GM21737 (cell line): ENCODE data around the gene OCIAD2.
"Not testable (repeated sequence)": the region's sequence is repeated elsewhere in the genome, so short reads cannot be mapped to it uniquely, and the experiment has no call there.

Experiments
- ATAC-seq: cut with Tn5 transposase; IDR thresholded peaks from one replicate; pipeline ENCODE4 v1.9.1; 2021; ENCODE audit warnings: mild to moderate bottlenecking, moderate library complexity; ENCODE audit not compliant: unreplicated experiment

Gene OCIAD2

DNA sequence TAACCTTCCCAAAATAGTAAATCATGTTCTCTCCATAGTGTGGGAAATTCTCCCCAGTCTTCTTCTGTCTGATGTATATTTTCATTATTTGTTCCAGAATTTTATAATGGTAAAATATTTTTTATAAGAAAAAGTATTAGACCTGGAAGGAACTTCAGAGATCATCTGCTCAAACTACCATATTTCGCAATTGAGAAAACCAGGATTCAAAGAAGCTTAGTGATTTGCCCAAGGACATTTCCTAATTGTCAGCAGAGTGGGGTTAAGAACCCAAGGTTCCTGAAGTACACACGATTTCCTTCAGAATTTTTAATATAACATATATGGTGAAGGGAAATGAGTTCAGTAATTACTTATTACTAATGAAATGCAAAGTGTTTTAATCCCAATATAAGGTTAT, 51.6 kb downstream of the OCIAD2 start:
- no peak for ATAC-seq

DNA sequence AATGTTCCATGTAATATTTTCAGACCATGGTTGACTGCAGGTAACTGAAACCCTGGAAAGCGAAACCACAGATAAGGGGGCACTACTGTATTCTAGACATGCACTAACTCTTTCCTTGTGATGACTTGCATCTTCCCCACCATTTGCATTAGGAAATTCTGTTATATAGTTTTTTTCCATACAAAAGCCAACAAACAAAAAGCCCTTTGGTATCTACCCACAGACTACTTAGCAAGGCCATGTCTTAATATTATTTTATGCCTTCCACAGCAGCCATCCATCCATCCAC, 52.2 kb downstream of the OCIAD2 start:
- ATAC-seq, result no peak

DNA sequence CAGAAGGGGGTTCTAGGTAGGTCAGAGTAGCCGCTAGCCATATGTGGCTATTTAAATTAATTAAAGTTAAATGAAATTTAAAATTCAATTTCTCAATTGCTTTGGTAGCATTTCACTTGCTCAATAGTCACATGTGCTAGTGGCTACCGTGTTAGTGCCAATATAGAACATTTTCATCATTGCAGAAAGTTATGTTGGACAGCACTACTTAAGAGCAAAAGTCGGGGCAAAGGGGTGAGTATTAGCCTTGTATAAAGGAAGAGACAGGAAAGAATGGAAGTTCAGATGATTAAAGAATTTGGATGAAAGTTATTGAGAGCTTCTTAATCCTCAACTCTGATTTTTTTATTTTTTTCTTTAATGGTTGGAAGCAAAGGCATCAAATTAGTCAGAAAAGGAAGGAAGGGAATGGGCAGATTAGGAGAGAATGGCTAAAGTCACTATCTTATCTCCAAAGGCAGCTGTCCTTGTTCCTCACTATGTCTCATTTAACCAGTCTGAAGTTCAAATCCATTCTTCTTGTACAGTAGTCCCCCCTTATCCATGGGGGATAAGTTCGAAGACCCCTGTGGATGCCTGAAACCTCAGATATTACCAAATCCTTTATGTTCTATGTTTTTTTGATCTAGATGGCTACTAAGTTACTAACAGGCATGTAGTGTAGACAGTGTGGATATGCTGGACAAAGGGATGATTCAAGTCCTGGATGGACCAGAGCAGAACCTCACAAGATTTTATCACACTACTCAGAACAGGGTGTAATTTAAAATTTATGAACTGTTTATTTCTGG, 52.8 kb downstream of the OCIAD2 start:
- ATAC-seq, result no peak

DNA sequence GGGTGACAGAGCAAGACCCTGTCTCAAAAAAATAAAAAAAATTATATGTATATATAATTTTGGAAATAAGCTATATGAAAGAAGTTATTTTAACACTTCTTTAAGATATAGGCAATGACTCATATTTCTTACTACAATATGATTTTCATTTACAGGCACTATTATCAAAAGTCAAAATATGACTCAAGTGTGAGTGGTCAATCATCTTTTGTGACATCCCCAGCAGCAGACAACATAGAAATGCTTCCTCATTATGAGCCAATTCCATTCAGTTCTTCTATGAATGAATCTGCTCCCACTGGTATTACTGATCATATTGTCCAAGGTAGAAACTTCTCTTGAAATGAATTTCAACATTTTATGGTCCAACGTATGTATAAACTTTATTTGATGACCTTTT, 54.9 kb downstream of the OCIAD2 start:
- no peak for ATAC-seq

DNA sequence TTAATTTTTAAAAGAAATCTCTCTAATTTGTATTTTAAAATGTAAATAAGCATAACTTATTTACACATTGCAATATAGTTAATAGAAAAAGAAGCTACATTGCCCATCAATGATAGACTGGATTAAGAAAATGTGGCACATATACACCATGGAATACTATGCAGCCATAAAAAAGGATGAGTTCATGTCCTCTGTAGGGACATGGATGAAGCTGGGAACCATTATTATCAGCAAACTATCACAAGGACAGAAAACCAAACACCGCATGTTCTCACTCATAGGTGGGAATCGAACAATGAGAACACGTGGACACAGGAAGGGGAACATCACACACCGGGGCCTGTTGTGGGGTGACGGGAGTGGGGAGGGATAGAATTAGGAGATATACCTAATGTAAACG, 57.8 kb downstream of the OCIAD2 start:
- not testable (repeated sequence) for ATAC-seq

DNA sequence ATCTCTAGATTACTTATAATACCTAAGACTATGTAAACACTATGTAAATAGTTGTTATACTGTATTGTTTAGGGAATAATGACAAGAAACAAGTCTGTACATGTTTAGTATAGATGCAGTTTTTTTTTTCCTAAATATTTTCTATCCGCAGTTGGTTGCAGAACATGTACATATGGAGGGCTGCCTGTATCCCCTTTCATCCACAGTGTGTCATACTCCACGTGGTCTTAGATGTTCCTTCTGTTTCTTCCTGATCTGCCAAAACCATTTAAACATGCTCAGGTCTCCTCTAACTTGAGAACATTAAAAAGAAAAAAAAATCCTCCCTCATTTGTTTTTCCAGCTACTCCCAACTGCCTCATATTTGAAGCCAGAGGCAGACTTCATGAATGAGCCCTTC, 61.7 kb downstream of the OCIAD2 start:
- no peak for ATAC-seq

DNA sequence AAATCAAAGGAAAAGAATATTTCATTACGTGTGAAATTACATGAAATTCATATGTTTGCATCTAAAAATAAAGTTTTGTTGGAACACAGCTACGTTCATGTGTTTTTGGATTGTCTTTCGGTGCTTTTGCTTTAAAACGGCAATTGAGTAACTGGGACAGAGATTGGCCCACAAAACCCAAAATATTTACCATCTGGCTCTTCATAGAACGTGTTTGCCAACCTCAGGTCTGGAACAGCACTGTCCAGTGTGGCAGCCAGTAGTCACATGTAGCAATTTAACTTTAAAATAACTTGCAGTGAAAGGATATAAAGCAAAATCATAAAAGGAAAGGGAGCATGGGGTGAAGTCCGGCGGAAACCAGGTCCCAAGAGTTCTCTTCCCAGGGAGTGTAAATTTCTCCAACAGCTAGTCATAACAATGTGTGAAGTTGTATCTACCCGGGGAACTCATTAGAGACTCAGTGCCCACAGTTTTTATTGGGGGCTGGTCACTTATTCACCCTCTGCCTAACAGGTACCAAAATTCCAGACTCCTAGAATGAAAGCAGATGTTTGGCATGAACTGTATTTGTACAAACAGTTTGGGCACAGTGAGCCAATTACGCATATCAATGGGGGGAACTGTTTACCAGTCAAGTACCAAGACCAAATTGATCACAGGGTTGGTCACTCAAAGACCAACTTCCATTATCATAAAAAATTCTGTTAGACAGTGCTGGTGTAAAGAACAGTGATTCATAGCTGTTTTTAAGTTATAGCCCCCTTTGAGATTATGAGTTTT, 65.3 kb downstream of the OCIAD2 start:
- ATAC-seq, result no peak

DNA sequence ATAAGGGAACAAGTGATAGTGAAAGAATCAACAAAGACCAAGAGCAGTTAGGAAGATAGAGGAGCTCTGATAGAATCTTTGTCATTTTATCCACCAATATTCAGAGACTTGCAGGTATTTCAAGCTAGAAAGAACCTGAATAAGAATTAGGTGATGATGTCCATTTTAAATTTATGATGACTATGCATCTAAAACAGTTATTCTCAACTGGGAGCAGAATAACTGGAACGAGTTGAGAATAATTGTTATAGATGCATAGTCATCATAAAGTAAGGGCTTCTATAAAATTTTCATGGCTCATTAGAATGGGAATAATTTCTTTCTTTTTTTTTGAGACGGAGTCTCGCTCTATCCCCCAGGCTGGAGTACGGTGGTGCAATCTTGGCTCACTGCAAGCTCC, 69.9 kb downstream of the OCIAD2 start:
- ATAC-seq, result no peak
